Measurements from ENCODE around the gene IFT88.

Gene IFT88

GRCh38 chr13:20561741-20562140, 5.2 kb upstream of the IFT88 start:
- POLR2A ChIA-PET, result no interaction called here
- no peak for TF ChIP-seq CTCF (IDR thresholded peaks at IDR 0.05; ENCODE audit: control extremely low read depth, extremely low read depth, low read depth, missing control alignments)
- CTCF ChIA-PET, result no interaction called here
- DNase-seq (ENCODE audit: extremely low spot score), result no peak

DNA sequence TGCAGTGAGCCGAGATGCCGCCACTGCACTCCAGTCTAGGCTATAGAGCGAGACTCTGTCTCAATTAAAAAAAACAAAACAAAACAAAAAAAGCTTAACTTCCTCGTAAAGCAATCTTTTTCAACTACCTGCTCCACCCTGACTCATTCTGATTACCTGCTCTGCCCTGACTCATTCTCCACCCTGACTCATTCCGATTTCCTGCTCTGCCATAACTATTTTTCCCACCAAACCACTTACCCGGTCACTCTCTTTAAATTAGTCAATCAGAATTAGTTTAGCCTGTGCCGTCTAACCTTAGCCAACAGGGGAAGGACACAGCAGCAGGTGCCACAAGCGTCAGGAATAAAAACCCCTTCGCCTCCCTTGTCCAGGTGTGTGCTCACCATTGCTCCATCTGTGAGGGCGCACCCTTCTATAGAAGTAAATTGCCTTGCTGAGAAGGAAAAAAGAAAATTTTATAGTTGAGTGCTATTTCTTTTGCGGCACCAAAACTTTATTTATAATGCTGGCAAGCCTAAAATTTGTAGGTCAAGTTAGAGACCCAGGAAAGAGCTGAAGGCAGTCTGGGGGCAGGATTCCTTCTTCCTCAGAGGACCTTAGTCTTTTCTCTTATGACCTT, 1.7 kb upstream of the IFT88 start:
- TF ChIP-seq CTCF (IDR thresholded peaks at IDR 0.05; ENCODE audit: control extremely low read depth, extremely low read depth, low read depth, missing control alignments), result no peak
- DNase-seq (ENCODE audit: extremely low spot score), result no peak
- POLR2A ChIA-PET, result no interaction called here
- CTCF ChIA-PET, result interaction anchor here (2.1 kb wide), 1 partner anchor 12 kb away, joined by 7 read pairs; no protein-coding TSS in a partner anchor

GRCh38 chr13:20566468-20566897, 474 bp upstream of the IFT88 start:
- ChIA-PET CTCF (interaction anchor here (2.1 kb wide), 1 partner anchor 13 kb away, joined by 7 read pairs; no protein-coding TSS in a partner anchor), POLR2A (no interaction called here)
- no peak for TF ChIP-seq CTCF (IDR thresholded peaks at IDR 0.05; ENCODE audit: control extremely low read depth, extremely low read depth, low read depth, missing control alignments)
- no peak for DNase-seq (ENCODE audit: extremely low spot score)

- no peak for DNase-seq (ENCODE audit: extremely low spot score)
- ChIA-PET CTCF (interaction anchor here (0.9 to 1.7 kb wide), 5 partner anchors 22 to 136 kb away, joined by 3 read pairs; partner anchors contain the start of gene IL17D), POLR2A (interaction anchor here (0.7 kb wide), 1 partner anchor 336 kb away, joined by 4 read pairs; no protein-coding TSS in a partner anchor)
- TF ChIP-seq CTCF (IDR thresholded peaks at IDR 0.05; ENCODE audit: control extremely low read depth, extremely low read depth, low read depth, missing control alignments), result no peak
These were observed 1.0 kb downstream of the IFT88 start for GRCh38 chr13:20567881-20568528.

GRCh38 chr13:20570517-20570916, 3.6 kb downstream of the IFT88 start:
- no peak for TF ChIP-seq CTCF (IDR thresholded peaks at IDR 0.05; ENCODE audit: control extremely low read depth, extremely low read depth, low read depth, missing control alignments)
- no peak for DNase-seq (ENCODE audit: extremely low spot score)
- CTCF ChIA-PET, result no interaction called here
- POLR2A ChIA-PET, result no interaction called here

DNA sequence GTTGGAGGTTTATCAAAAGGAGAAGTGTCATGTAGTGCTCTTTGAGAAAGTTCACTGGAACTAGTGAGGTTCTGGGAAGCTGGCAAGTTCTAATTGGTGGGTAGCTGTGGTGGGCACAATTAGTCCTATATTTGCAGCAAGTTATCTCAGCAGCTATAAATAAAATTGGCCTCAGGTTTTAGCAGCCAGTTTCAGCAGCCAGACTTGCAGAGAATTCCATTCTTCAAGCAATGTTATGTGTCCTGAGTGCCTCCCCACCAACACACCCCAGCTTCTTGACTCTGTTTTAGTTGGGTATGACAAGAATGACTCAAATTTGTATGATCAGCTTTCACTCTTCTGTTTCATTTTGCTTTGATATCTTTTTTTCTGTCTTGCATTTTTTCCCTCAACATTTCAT, 4.7 kb downstream of the IFT88 start:
- POLR2A ChIA-PET, result no interaction called here
- DNase-seq (ENCODE audit: extremely low spot score), result no peak
- CTCF ChIA-PET, result interaction anchor here (0.7 to 1.2 kb wide), 3 partner anchors 10 to 468 kb away, joined by 3 to 4 read pairs (median 3); no protein-coding TSS in a partner anchor
- no peak for TF ChIP-seq CTCF (IDR thresholded peaks at IDR 0.05; ENCODE audit: control extremely low read depth, extremely low read depth, low read depth, missing control alignments)
